Effector CD4-positive, alpha-beta T cell (primary cell): ENCODE results near the gene GLCCI1.
A peak's percentile ranks its signal among the peaks of the same experiment; 100 is the strongest.

Experiments used
- DNase-seq: peaks from one replicate; pipeline ENCODE4 v3.0.0-alpha.2; 2020
- total RNA-seq: gene quantifications from one replicate; lab custom pipeline; 2026; lab: John Stamatoyannopoulos, UW

GLCCI1 gene
- total RNA-seq, result 88.2 reads per million, percentile 80 among the genes with 10 or more reads in this experiment

DNA sequence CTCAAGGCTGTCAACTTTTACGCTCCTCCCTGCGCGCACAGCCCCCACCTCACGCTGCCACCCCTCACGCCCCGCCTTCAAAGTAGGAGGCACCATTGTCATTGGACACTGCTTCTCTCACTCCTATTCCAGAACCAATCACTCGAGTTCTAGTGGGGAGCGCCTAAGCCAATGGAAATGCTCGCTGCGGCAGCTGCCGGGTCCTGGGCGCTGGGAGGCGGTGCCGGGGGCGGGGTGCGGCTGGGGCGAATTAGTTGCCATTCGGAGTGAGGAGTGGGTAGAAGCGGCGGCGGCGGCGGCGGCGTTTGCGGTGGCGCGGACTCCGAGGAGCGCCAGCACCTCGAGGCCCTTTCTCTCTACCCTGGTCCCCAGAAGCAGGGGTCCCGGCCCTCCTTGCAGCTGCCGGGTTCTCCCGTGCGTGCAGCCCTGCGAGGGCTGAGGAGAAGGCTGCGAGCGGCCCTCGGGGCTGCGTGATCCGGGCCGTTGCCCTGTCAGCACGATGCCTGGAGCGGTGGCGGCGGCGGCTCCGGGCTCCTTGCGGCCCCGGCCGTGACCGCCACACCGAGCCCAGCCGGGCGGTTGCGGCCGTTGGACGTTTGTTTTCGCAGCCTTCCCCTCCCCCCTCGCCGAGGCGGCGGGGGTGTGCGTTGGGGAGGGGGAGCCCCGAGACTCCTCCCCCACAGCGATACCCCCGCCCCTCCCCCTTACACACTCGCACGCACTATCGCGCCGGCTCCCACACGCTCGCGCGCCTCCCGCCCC is at the start of gene GLCCI1:
Gene GLCCI1, plus strand, starts transcription at position 253 of the 762 bp plus-strand sequence. CDS start 555 bp downstream, outside the sequence.
- peak; percentile 95 for DNase-seq

GRCh38 chr7:7919449-7919945 is 49.1 kb upstream of the GLCCI1 start:
- DNase-seq, result no peak

GRCh38 chr7:7920056-7920455 is 48.5 kb upstream of the GLCCI1 start:
- DNase-seq, result no peak

DNA sequence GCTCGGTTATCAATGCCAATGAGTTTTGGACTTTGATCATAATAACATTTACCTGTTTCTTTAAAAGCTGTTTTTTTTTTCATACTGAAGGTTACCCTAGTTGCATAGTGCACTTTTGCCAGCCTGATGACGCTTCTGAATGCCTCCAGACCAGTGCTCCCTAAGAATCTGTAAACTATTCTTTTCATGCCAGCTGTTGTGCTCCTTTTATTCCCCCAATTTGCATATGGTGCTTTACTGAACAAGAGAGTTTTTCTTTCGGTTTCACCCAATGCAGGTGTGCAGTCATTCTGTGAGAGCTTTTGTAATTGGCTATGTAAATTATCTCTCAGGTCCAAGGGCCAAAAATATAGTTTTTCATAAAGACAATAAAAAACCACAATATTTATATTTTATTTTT is 48.1 kb upstream of the GLCCI1 start:
- DNase-seq, result no peak

DNA sequence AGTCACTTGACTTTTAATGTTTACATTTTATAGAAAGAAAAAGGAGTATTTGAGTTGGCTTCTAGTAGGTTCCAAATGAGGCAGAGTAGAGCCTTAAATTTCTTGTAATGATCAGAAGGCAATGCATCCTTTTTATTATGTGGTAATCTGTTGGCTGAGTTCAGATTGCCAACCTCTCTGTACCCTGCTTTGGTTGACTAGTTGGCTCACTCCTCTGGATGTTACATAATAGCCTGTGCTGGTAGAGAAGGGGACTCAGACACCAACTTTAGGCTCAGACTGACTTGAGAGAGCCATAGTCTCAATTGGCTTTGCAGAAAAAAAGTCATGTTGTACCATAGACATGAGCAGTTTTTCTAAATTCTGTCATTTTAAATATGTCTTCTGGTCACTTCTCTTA is 46.8 kb upstream of the GLCCI1 start:
- DNase-seq, result no peak

DNA sequence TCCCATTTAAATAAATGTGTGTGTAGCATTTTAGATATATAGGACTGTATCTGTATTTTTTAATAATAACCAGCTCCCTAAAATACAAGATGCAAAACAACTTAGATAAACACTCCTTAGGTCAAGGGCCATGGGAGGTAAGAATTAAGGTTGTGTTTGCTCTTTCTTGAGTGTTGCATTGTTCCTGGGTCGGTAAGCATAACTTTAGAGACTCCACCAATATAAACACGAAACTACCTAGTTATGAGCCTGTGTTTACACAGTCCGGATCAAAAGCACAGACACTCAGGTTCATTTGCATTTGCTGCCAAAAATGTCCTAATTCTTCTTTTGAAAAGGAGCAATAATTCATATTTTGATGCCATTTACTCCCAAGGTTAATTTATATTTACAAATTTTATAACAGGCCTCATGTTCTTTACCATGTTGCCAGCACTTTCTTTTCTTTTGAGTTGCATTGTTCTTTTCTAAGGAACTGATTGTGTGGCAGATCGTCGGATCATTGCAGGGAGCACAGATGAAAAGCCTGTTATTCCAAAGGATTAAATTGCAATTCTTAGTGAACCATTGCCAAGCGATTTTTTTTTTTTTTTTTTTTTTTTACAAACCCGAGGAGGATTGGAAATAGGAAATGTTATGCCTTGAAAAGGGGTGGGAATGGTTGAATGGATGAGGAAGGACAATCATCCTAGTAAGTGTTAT is 45.8 kb upstream of the GLCCI1 start:
- DNase-seq, result no peak

DNA sequence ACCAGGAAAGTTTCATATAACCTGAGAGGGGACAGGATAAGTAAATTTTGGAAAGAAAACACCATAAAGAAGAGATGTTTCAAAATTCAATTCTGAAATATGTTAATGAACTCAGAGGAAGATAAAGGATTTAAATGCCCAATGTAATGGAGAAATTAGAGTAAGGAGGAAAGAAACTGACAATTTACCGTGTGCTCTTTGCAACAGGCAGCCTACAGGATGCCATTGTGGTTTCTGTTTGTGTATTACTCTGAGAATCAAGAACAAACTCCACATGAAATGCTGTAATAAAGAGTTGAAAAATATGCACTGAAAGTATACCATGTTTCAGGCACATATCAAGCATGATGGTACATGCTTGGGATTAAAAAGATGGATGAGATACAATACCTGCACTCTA is 44.8 kb upstream of the GLCCI1 start:
- DNase-seq, result no peak

DNA sequence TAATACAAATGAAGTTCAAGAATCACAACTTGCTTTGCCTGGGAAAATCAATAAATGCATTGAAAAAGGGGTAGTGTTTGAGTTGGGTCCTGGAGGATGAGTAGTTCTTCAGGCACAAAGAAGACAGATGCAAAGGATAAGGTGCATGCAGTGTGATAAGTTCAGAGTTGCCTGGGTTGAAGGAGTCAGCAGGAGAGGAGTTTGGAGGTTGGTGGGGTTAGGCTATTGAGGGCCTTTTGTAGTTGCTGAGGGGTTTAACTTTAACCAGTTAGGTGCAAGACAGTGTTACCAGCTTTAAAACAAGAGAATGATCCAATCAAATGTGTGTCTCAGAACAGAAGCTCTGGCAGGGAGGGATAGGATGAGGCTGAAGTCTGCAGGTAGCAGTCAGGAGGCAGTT is 44.3 kb upstream of the GLCCI1 start:
- no peak for DNase-seq

DNA sequence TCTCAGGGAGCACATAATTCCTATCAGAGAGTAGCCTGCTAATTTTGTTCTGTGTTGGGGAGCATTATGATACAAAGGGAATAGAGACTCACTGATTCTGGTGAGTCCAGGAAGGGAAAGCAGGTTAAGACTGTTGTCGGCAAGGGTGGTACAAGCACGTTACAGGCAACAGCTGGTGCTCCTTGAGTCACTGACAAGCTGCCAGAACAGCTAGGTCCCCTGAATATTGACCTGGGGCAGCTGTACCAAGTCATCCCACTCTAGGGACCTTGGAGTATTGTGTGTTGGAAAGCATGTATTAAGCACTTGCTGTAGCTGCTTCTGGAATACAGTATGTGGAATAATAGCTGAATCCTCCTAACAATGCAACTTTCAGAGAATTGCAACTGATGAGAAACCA is 37.0 kb upstream of the GLCCI1 start:
- no peak for DNase-seq

DNA sequence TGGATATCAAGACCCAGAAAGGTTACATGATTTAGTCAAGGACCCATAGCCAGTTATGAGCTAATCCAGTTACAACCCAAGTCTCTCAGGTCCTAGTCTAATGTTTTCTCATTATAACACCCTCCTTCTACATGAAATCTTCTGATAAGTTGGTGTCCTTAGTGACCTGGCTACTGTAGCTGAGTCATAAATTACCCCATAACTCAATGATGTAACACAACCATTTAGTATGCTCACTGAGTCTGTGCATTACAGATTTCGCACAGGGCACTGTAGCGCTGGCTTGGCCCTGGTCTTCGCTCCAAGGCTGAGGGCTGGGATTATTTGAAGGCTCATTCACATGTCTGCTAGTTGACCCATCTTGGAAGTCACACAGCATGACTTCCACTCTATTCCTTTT is 36.0 kb upstream of the GLCCI1 start:
- DNase-seq, result no peak

- no peak for DNase-seq
Observed at GRCh38 chr7:7933915-7934526, 34.6 kb upstream of the GLCCI1 start.

DNA sequence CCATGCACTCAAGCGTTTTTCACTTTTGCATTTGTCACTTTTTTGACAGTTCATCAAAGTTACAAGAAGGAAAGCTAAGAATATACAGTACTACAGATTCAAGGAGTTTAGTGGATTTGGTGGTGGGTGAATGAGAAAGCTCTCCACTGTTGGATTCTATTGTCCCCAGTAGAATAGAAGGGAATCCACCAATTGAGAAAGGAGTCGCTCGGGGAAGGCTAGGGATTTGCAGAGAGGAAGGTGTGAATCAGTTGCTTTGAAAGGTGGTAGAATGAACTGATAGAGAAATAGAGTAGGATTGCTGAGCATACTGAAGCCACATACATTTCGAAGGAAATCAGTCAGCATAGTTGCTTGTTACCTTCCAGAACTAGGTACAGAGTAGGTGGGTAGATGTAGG is 33.7 kb upstream of the GLCCI1 start:
- DNase-seq, result no peak

DNA sequence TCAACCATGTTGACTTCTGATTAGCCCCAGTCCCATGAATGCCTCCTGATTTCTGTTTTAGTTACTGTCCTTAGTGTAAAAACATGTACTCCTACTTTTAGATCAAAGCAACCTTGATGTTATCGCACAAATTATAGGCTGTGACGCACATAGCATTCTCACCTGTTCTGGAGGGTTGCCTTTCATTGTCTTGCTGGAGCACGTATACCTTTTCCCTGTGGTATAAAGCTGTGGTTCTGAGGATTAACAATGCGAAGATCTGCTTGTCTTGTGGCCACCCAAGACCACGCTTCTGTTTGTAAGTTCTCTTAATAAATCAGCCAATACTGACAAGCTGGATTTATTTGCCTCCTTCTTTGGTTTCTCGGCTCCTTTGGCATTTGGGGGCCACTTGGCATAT is 30.1 kb upstream of the GLCCI1 start:
- no peak for DNase-seq

DNA sequence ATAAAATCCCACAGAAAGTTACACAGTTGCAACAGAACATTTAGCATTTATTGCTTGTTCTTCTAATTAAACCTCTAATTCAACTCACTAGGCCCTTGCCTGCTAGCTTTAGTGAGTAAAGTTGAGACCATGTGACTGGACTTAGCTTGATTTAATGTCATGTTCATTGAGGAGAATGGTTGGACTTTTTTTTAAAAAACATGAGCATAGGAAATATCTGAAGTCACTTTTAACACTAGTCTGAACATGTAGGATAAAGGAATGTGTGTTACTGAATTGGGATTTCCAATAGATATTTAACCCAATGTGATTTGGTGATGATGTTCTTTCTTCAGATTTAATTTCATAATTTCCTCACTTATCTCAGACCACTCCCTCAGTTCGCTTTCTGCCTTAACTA is 24.6 kb upstream of the GLCCI1 start:
- no peak for DNase-seq

GRCh38 chr7:7944619-7945282 is 23.8 kb upstream of the GLCCI1 start:
- DNase-seq, result peak; percentile 24

GRCh38 chr7:7946486-7946885 is 22.1 kb upstream of the GLCCI1 start:
- DNase-seq, result no peak

- no peak for DNase-seq
Observed at GRCh38 chr7:7948232-7948631, 20.4 kb upstream of the GLCCI1 start.

DNA sequence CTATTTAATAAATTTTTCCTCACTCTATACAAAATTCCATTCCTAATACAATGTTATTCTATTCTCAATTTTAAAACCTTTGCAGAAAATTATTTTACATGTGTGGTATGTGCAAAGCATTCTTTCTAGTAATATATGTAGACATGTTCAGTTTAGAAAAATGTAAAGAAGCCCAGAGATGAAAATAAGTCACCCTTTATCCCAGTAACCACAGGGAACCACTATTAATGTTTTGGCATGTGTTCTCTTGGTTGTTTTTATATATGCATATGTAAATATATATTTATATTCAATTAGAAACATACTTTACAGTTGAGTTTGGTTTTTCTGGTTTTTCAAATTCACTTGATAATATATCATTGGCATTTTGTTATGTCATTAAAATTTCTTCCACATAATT is 14.8 kb upstream of the GLCCI1 start:
- no peak for DNase-seq

DNA sequence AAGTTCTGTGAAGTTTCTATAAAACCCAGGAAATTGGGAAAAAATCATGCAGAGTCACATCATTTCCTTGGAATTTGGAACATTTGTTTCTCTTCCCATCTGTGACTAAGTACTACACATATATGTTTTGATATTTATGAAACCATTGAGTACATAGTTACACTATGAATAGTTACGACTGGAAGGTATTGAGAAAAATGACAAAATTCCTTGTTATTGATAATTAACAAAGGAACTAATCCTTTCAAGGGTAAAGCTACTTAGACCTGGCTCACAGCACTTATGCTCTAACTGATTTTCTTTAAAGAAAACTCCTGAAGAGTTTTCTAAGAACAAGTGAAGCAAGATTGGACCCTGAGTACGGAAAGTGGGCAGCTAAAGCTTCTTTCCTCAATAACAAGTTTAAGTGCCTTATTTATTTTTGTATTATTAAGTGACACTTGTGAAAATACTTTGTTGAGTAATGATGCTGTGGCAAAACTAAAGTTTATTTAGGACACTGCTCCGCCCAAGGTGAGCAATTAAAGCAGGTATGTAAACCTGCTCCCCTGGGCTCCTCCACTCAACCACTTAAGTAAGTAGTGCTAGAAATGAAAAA is 12.0 kb upstream of the GLCCI1 start:
- no peak for DNase-seq

DNA sequence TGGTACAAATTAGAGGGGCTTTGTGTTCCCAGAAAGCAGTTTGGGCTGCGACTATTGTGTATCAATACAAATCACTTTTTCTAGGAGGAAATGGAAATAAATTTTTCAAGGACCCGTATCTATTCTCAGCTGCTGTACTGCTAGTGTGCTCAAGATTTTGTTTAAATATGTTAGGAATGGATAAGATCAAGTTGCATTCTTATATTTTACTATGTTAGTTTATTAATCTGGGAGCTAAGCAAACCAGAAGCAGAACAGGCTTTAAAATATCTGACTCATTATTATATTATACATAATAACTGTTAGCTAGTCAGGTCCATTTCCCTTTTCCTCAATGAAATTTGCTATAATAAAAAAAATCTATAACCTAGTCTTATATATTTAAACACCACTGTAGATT is 11.1 kb upstream of the GLCCI1 start:
- DNase-seq, result no peak

DNA sequence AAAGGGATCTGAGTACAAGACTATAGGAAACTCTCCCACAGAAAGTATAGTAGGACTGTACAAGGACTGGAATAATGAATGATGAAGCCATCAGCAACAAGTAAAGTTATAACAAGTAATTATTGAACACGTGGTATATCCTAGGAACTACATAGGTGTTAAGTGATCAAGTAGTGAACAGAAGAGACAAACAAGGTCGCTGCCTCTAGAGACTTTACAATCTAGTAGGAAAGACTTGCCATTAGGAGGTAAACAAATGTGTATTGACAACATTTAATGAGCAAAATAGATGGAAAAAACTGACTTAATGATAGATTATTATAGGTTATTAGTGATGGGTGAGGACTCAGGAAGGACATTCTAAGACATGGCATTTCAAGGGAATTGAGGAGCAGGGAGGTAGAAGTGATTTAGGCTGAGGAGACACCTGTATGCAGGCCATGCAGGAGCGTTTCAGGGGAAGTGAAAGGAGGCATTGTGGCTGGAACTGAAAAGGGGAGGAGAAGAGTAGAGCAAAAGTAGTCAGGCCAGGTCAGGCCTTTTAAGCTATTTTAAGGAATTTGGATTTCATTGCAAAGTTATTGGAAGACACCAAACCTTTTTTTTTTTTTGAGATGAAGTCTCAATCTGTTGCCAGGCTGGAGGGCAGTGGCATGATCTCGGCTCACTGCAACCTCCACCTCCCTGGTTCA is 8.5 kb upstream of the GLCCI1 start:
- no peak for DNase-seq

DNA sequence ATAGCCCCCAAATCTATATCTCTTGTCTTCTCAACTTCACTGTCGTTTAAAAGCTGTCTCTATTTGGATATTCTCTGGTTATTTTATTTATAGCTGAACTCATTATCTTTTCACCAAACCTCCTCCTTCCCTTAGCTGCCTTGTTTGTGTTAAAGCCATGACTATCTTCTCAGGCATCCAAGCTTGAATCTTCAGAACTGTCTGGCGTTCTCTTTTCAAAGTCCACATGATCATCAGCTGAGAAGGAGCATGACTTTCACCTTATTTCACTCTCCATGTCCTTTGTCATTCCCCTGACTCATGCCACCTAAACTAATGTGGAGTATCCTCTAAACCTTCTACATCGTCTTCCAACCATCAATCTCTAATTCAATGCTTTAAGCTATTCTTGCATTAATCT is 5.7 kb upstream of the GLCCI1 start:
- DNase-seq, result no peak
